GM23338 (cell line): ENCODE measurements around the gene LMX1B. TPM values are rescaled to one million over a fixed set of nuclear protein-coding genes. Genes with fewer than 3 reads are reported as not detected.

Experiments used
- ATAC-seq: fragments of 200-7000 bp; cut with Tn5 transposase; 3 replicates; pipeline ENCODE4 v1.9.1; 2020
- DNase-seq: peaks from one replicate; pipeline ENCODE4 v3.0.0-alpha.2; 2015; ENCODE audit warnings: low spot score
- H2AFZ ChIP-seq: fragments of 200-600 bp; sonication (generic); 2 replicates; pipeline ENCODE4 v1.8.0; 2016; ENCODE audit warnings: antibody characterized with exemption, mild to moderate bottlenecking, moderate library complexity
- H3F3A ChIP-seq: fragments of 200-600 bp; sonication (generic); replicated peaks from 2 replicates; pipeline ENCODE4 v1.8.0; 2017; ENCODE audit warnings: antibody characterized with exemption, mixed run types, low read depth
- H3K27ac ChIP-seq: fragments of 200-600 bp; sonication (generic); 2 replicates; pipeline ENCODE4 v1.6.1; 2016; ENCODE audit warnings: low read depth
- H3K27me3 ChIP-seq: fragments of 200-600 bp; sonication (generic); 2 replicates; pipeline ENCODE4 v1.8.0; 2016; ENCODE audit warnings: mild to moderate bottlenecking, mixed run types, moderate library complexity; ENCODE audit not compliant: insufficient read depth
- H3K36me3 ChIP-seq: fragments of 200-600 bp; sonication (generic); 2 replicates; pipeline ENCODE4 v1.8.0; 2016; ENCODE audit warnings: mild to moderate bottlenecking; ENCODE audit not compliant: insufficient read depth
- H3K4me1 ChIP-seq: fragments of 200-600 bp; sonication (generic); 2 replicates; pipeline ENCODE4 v1.8.0; 2016; ENCODE audit warnings: mild to moderate bottlenecking, moderate library complexity; ENCODE audit not compliant: insufficient read depth
- H3K4me2 ChIP-seq: fragments of 200-600 bp; sonication (generic); 2 replicates; pipeline ENCODE4 v1.7.1; 2017; ENCODE audit warnings: mixed run types
- H3K4me3 ChIP-seq: fragments of 200-600 bp; sonication (generic); 2 replicates; pipeline ENCODE4 v1.6.1; 2016; ENCODE audit warnings: mixed run types
- H3K79me2 ChIP-seq: fragments of 200-600 bp; sonication (generic); replicated peaks from 2 replicates; pipeline ENCODE4 v1.8.0; 2017; ENCODE audit warnings: mild to moderate bottlenecking; ENCODE audit not compliant: insufficient read depth
- H3K9me2 ChIP-seq: fragments of 200-600 bp; sonication (generic); 2 replicates; pipeline ENCODE4 v1.8.0; 2017; ENCODE audit not compliant: insufficient read depth
- H4K20me1 ChIP-seq: fragments of 200-600 bp; sonication (generic); replicated peaks from 2 replicates; pipeline ENCODE4 v1.8.0; 2017; ENCODE audit warnings: mild to moderate bottlenecking; ENCODE audit not compliant: insufficient read depth
- H3K27ac Mint-ChIP-seq: 2 replicates; pipeline ENCODE4 v1.8.0; 2020; ENCODE audit warnings: inconsistent platforms, mild to moderate bottlenecking, moderate library complexity, mixed read lengths
- H3K27me3 Mint-ChIP-seq: 3 replicates; pipeline ENCODE4 v1.8.0; 2022; ENCODE audit warnings: low read depth, mild to moderate bottlenecking, moderate library complexity, mixed read lengths, inconsistent platforms; ENCODE audit not compliant: insufficient read depth, poor library complexity
- H3K36me3 Mint-ChIP-seq: 3 replicates; pipeline ENCODE4 v1.8.0; 2021; ENCODE audit warnings: low read depth, mild to moderate bottlenecking, inconsistent platforms, moderate library complexity, mixed read lengths
- H3K4me1 Mint-ChIP-seq: 3 replicates; pipeline ENCODE4 v1.8.0; 2020; ENCODE audit warnings: mild to moderate bottlenecking, inconsistent platforms, mixed read lengths
- H3K4me3 Mint-ChIP-seq: 3 replicates; pipeline ENCODE4 v1.8.0; 2021; ENCODE audit warnings: moderate library complexity, mild to moderate bottlenecking, inconsistent platforms, mixed read lengths
- H3K9me3 Mint-ChIP-seq: 3 replicates; pipeline ENCODE4 v1.8.0; 2020; ENCODE audit warnings: moderate library complexity, mild to moderate bottlenecking, inconsistent platforms, mixed read lengths
- CREB1 ChIP-seq: fragments of 250-450 bp; sonication (Bioruptor Pico); IDR thresholded peaks from 2 replicates; pipeline ENCODE4 v1.5.0; 2020; ENCODE audit warnings: low read depth, mild to moderate bottlenecking, moderate library complexity
- ETS1 ChIP-seq: IDR thresholded peaks from 2 replicates; pipeline ENCODE4 v1.6.1; 2016; ENCODE audit warnings: antibody characterized with exemption
- POLR2AphosphoS5 ChIP-seq: IDR thresholded peaks from 2 replicates; pipeline ENCODE4 v1.6.1; 2016; ENCODE audit warnings: antibody characterized with exemption, low read depth
- REST ChIP-seq: IDR thresholded peaks from one replicate; pipeline ENCODE4 v1.6.1; 2018; ENCODE audit warnings: antibody characterized with exemption; ENCODE audit not compliant: unreplicated experiment
- STAT1 ChIP-seq: IDR thresholded peaks from one replicate; pipeline ENCODE4 v1.6.1; 2016; ENCODE audit warnings: antibody characterized with exemption; ENCODE audit not compliant: unreplicated experiment
- ZNF114 ChIP-seq: fragments of 250-450 bp; sonication (Bioruptor Pico); IDR thresholded peaks from 2 replicates; pipeline ENCODE4 v1.5.0; 2020; ENCODE audit warnings: mild to moderate bottlenecking, moderate library complexity
- ZNF331 ChIP-seq: fragments of 250-450 bp; sonication (Bioruptor Pico); IDR thresholded peaks from 2 replicates; pipeline ENCODE4 v1.5.0; 2020; ENCODE audit warnings: low read depth, mild to moderate bottlenecking, moderate library complexity
- ZNF462 ChIP-seq: fragments of 250-450 bp; sonication (Bioruptor Pico); IDR thresholded peaks from 2 replicates; pipeline ENCODE4 v1.5.0; 2020; ENCODE audit warnings: mild to moderate bottlenecking, moderate library complexity
- polyA plus RNA-seq: library from polyadenylated mRNA; unstranded; fragments of >200 nt; fragmentation: Nextera tagmentation; extraction: Ambion mirVana; gene quantifications from 2 replicates; pipeline ENCODE4 v1.2.1, GENCODE V29; 2016
- total RNA-seq: library from RNA; depleted of rRNA; stranded (reverse); fragments of >200 nt; shearing (Covaris generic); gene quantifications from 2 replicates; pipeline ENCODE4 v1.2.3, GENCODE V29; 2014

The LMX1B gene
- total and polyA plus RNA-seq, 2 experiments from 2014 or later = 0.08 to 0.21 TPM

- Mint-ChIP-seq H3K36me3 (no peaks in the 10 kb centered on the region), H3K27me3 (peaks cover 73% of the 10 kb centered on the region), H3K9me3 (no peaks in the 10 kb centered on the region; the same call in 2 of the 3 replicates), H3K4me3 (peak overlapping the region; percentile 32; the same call in 1 of the 3 replicates), H3K4me1 (peaks cover 22% of the 10 kb centered on the region), H3K27ac (no peak overlapping the region)
- H4K20me1 ChIP-seq = no peaks in the 10 kb centered on the region; the same call in 1 of the 2 replicates
- no peaks in the 10 kb centered on the region for H3K9me2 ChIP-seq
- H3K4me3 ChIP-seq = no peak overlapping the region
- H3K79me2 ChIP-seq = no peaks in the 10 kb centered on the region
- no peak for ATAC-seq
- H3K4me1 ChIP-seq = peaks cover 13% of the 10 kb centered on the region; the same call in 1 of the 2 replicates
- no peak for DNase-seq
- H3K4me2 ChIP-seq = no peak overlapping the region
- no peaks in the 10 kb centered on the region for H3F3A ChIP-seq
- no peak overlapping the region for H2AFZ ChIP-seq
- H3K27ac ChIP-seq = no peak overlapping the region
- peaks cover 93% of the 10 kb centered on the region for H3K27me3 ChIP-seq
- no peaks in the 10 kb centered on the region for H3K36me3 ChIP-seq
- no peak for TF ChIP-seq ZNF462
- TF ChIP-seq CREB1 = no peak
- TF ChIP-seq ETS1 = no peak
- no peak for TF ChIP-seq ZNF331 (CRISPR knock-in tag)
- no peak for TF ChIP-seq STAT1
- no peak for TF ChIP-seq ZNF114 (CRISPR knock-in tag)
- TF ChIP-seq POLR2AphosphoS5 = no peak
- no peak for TF ChIP-seq REST
These were observed 23.5 kb downstream of the LMX1B start for GRCh38 chr9:126636983-126637798.
